Loucy (cell line): ENCODE results near the gene PRKCE.

Source experiments
- H2AFZ ChIP-seq: fragments of 200-600 bp; sonication (generic); 2 replicates; pipeline ENCODE4 v1.6.0; 2016; ENCODE audit warnings: antibody characterized with exemption, mild to moderate bottlenecking, low read length, moderate library complexity
- H3F3A ChIP-seq: fragments of 200-600 bp; 2 replicates; pipeline ENCODE4 v1.6.0; 2016; ENCODE audit warnings: antibody characterized with exemption, low read depth, mild to moderate bottlenecking
- H3K27me3 ChIP-seq: fragments of 200-600 bp; sonication (generic); 2 replicates; pipeline ENCODE4 v1.6.1; 2014; ENCODE audit warnings: low read length, mild to moderate bottlenecking; ENCODE audit not compliant: insufficient read depth, poor library complexity, severe bottlenecking
- H3K36me3 ChIP-seq: fragments of 200-600 bp; sonication (generic); 2 replicates; pipeline ENCODE4 v1.6.1; 2016; ENCODE audit warnings: low read length; ENCODE audit not compliant: insufficient read depth
- H3K4me1 ChIP-seq: fragments of 200-600 bp; sonication (generic); 2 replicates; pipeline ENCODE4 v1.5.1; 2014; ENCODE audit warnings: low read length, mild to moderate bottlenecking; ENCODE audit not compliant: insufficient read depth, poor library complexity, severe bottlenecking
- H3K4me2 ChIP-seq: fragments of 200-600 bp; sonication (generic); 2 replicates; pipeline ENCODE4 v1.6.0; 2014; ENCODE audit warnings: antibody characterized with exemption, low read length, low read depth, mild to moderate bottlenecking; ENCODE audit not compliant: poor library complexity, severe bottlenecking
- H3K4me3 ChIP-seq: fragments of 200-600 bp; sonication (generic); 2 replicates; pipeline ENCODE4 v1.5.1; 2014; ENCODE audit warnings: low read length, mild to moderate bottlenecking, mixed read lengths; ENCODE audit not compliant: poor library complexity, severe bottlenecking
- H3K79me2 ChIP-seq: fragments of 200-600 bp; sonication (generic); 2 replicates; pipeline ENCODE4 v1.6.1; 2014; ENCODE audit warnings: low read length; ENCODE audit not compliant: insufficient read depth
- H3K9ac ChIP-seq: fragments of 200-600 bp; sonication (generic); 2 replicates; pipeline ENCODE4 v1.6.0; 2014; ENCODE audit warnings: mild to moderate bottlenecking, low read depth, low read length, moderate library complexity; ENCODE audit not compliant: poor library complexity, severe bottlenecking
- H3K9me2 ChIP-seq: fragments of 200-600 bp; sonication (generic); replicated peaks from 2 replicates; pipeline ENCODE4 v1.6.1; 2016; ENCODE audit warnings: low read depth, low read length, mixed read lengths
- H3K9me3 ChIP-seq: fragments of 200-600 bp; sonication (generic); 2 replicates; pipeline ENCODE4 v1.6.1; 2014; ENCODE audit warnings: mild to moderate bottlenecking, antibody characterized with exemption, low read length, low read depth; ENCODE audit not compliant: insufficient read depth
- H4K20me1 ChIP-seq: fragments of 200-600 bp; sonication (generic); 2 replicates; pipeline ENCODE4 v1.6.0; 2014; ENCODE audit warnings: antibody characterized with exemption, low read length, mild to moderate bottlenecking; ENCODE audit not compliant: insufficient read depth, poor library complexity, severe bottlenecking
- CTCF ChIP-seq: fragments of 200-600 bp; sonication (generic); conservative IDR thresholded peaks from 2 replicates; pipeline ENCODE4 v1.5.1; 2014; ENCODE audit warnings: mild to moderate bottlenecking, antibody characterized with exemption, low read length
- EZH2phosphoT487 ChIP-seq: fragments of 200-600 bp; IDR thresholded peaks from 2 replicates; pipeline ENCODE4 v1.6.1; 2018; ENCODE audit warnings: antibody characterized with exemption, mild to moderate bottlenecking, moderate library complexity, borderline replicate concordance

Gene PRKCE

GRCh38 chr2:46226620-46227019, 575.1 kb downstream of the PRKCE start:
- Histone ChIP-seq H3K9me3 (no peaks in the 10 kb centered on the region), H3K4me1 (peaks cover 32% of the 10 kb centered on the region), H2AFZ (no peak overlapping the region), H3K79me2 (no peaks in the 10 kb centered on the region), H3F3A (peaks cover 6% of the 10 kb centered on the region; the same call in 1 of the 2 replicates), H3K27me3 (no peaks in the 10 kb centered on the region), H4K20me1 (no peaks in the 10 kb centered on the region), H3K36me3 (no peaks in the 10 kb centered on the region), H3K4me3 (no peak overlapping the region), H3K9me2 (no peaks in the 10 kb centered on the region), H3K9ac (no peak overlapping the region), H3K4me2 (no peak overlapping the region)
- no peak for TF ChIP-seq EZH2phosphoT487
- no peak for TF ChIP-seq CTCF

- no peak for TF ChIP-seq EZH2phosphoT487
- no peak for TF ChIP-seq CTCF
- Histone ChIP-seq H3F3A (peaks cover 6% of the 10 kb centered on the region; the same call in 1 of the 2 replicates), H4K20me1 (no peaks in the 10 kb centered on the region), H3K27me3 (no peaks in the 10 kb centered on the region), H3K4me3 (no peak overlapping the region), H3K36me3 (no peaks in the 10 kb centered on the region), H3K4me2 (no peak overlapping the region), H3K79me2 (no peaks in the 10 kb centered on the region), H2AFZ (no peak overlapping the region), H3K9me3 (no peaks in the 10 kb centered on the region), H3K4me1 (peaks cover 32% of the 10 kb centered on the region), H3K9me2 (no peaks in the 10 kb centered on the region), H3K9ac (no peak overlapping the region)
Measured at GRCh38 chr2:46227022-46227421, 575.5 kb downstream of the PRKCE start.

GRCh38 chr2:46227674-46228289, 576.3 kb downstream of the PRKCE start:
- no peaks in the 10 kb centered on the region for H3K9me3 ChIP-seq
- no peak for TF ChIP-seq CTCF
- TF ChIP-seq EZH2phosphoT487, result no peak
- H3K79me2 ChIP-seq, result no peaks in the 10 kb centered on the region
- peaks cover 32% of the 10 kb centered on the region for H3K4me1 ChIP-seq
- no peaks in the 10 kb centered on the region for H3K36me3 ChIP-seq
- H3K4me2 ChIP-seq, result no peak overlapping the region
- H3K9me2 ChIP-seq, result no peaks in the 10 kb centered on the region
- H2AFZ ChIP-seq, result no peak overlapping the region
- no peaks in the 10 kb centered on the region for H3K27me3 ChIP-seq
- no peaks in the 10 kb centered on the region for H4K20me1 ChIP-seq
- no peak overlapping the region for H3K4me3 ChIP-seq
- no peak overlapping the region for H3K9ac ChIP-seq
- peaks cover 6% of the 10 kb centered on the region; the same call in 1 of the 2 replicates for H3F3A ChIP-seq
